ENCODE data around the gene AMBRA1.

- TF ChIP-seq, protein P1, sequence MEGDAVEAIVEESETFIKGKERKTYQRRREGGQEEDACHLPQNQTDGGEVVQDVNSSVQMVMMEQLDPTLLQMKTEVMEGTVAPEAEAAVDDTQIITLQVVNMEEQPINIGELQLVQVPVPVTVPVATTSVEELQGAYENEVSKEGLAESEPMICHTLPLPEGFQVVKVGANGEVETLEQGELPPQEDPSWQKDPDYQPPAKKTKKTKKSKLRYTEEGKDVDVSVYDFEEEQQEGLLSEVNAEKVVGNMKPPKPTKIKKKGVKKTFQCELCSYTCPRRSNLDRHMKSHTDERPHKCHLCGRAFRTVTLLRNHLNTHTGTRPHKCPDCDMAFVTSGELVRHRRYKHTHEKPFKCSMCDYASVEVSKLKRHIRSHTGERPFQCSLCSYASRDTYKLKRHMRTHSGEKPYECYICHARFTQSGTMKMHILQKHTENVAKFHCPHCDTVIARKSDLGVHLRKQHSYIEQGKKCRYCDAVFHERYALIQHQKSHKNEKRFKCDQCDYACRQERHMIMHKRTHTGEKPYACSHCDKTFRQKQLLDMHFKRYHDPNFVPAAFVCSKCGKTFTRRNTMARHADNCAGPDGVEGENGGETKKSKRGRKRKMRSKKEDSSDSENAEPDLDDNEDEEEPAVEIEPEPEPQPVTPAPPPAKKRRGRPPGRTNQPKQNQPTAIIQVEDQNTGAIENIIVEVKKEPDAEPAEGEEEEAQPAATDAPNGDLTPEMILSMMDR (IDR thresholded peaks at IDR 0.05; ENCODE audit: insufficient read depth, low read length, poor library complexity, severe bottlenecking), result no peak
- TF ChIP-seq EZH2phosphoT487 (conservative IDR thresholded peaks at IDR 0.05; ENCODE audit: low read length), result no peak
Observed at GRCh38 chr11:46555267-46556054, 38.4 kb downstream of the AMBRA1 start.
